GM12878 (cell line): ENCODE measurements around the gene DCLRE1C. TPM values are rescaled to one million over a fixed set of nuclear protein-coding genes. Genes with fewer than 3 reads are reported as not detected.

Experiments
- ATAC-seq: fragments of 200-7000 bp; cut with Tn5 transposase; 3 replicates; pipeline ENCODE4 v1.9.1; 2020; ENCODE audit warnings: mild to moderate bottlenecking, moderate library complexity
- BruUV-seq: library from RNA; stranded (reverse); fragments of 400-500 nt; replicated peaks from 2 replicates; lab custom pipeline; 2021; lab: Mats Ljungman, UMichigan
- CTCF ChIA-PET: fragments of 300-600 bp; sonication (Branson Sonifier 250); formaldehyde crosslinking; extraction: SDS; loops from one replicate; lab custom pipeline; 2021; ENCODE audit warnings: inconsistent platforms; lab: Yijun Ruan, JAX
- POLR2A ChIA-PET: fragments of 350-600 bp; formaldehyde crosslinking; extraction: SDS; loops from one replicate; lab custom pipeline; 2021; ENCODE audit warnings: inconsistent platforms; lab: Charles Lee
- RAD21 ChIA-PET: fragments of 300-600 bp; sonication (Branson Sonifier 250); formaldehyde crosslinking; loops from one replicate; lab custom pipeline; 2023; ENCODE audit warnings: antibody characterized with exemption; ENCODE audit not compliant: unreplicated experiment; lab: Charles Lee
- SMC1A ChIA-PET: fragments of 300-600 bp; sonication (Branson Sonifier 250); formaldehyde crosslinking; loops from one replicate; lab custom pipeline; 2023; ENCODE audit not compliant: unreplicated experiment, uncharacterized antibody; lab: Charles Lee
- DNase-seq: peaks from one replicate; pipeline ENCODE4 v3.0.0-alpha.2; 2011; ENCODE audit warnings: low read depth, low spot score
- FAIRE-seq: peaks from 3 replicates; lab custom pipeline; 2011; peaks lifted over from hg19 to GRCh38; lab: Jason Lieb, UNC
- H2AFZ ChIP-seq: 2 replicates; pipeline ENCODE4 v1.6.0; 2011; ENCODE audit warnings: low read depth, low read length, control low read depth; ENCODE audit not compliant: control insufficient read depth
- H3K27ac ChIP-seq: 2 replicates; pipeline ENCODE4 v1.5.1; 2011; ENCODE audit warnings: control low read depth; ENCODE audit not compliant: control insufficient read depth, insufficient read depth
- H3K27me3 ChIP-seq, 2 experiments: replicated peaks in 1 of 2; 2 replicates each; pipeline versions ENCODE4 v1.6.0 to v1.6.1; 2011; ENCODE audit warnings: low read length in 1 of 2; ENCODE audit not compliant: control insufficient read depth in 2 of 2, insufficient read depth in 2 of 2
- H3K36me3 ChIP-seq, 2 experiments: 2 replicates each; pipeline ENCODE4 v1.5.1; 2011; ENCODE audit warnings: low read length in 1 of 2; ENCODE audit not compliant: control insufficient read depth in 2 of 2, insufficient read depth in 2 of 2
- H3K4me1 ChIP-seq: 2 replicates; pipeline ENCODE4 v1.6.1; 2011; ENCODE audit warnings: mild to moderate bottlenecking, low read length, moderate library complexity, mixed read lengths; ENCODE audit not compliant: control insufficient read depth, insufficient read depth
- H3K4me2 ChIP-seq: 2 replicates; pipeline ENCODE4 v1.6.0; 2011; ENCODE audit warnings: control low read depth; ENCODE audit not compliant: control insufficient read depth, insufficient read depth
- H3K4me3 ChIP-seq: fragments of 200-600 bp; sonication (generic); 2 replicates; pipeline ENCODE4 v1.5.1; 2016
- H3K79me2 ChIP-seq: 2 replicates; pipeline ENCODE4 v1.6.0; 2011; ENCODE audit warnings: low read length; ENCODE audit not compliant: control insufficient read depth, insufficient read depth
- H3K9ac ChIP-seq: 2 replicates; pipeline ENCODE4 v1.8.0; 2011; ENCODE audit warnings: low read length, control low read depth, mixed read lengths; ENCODE audit not compliant: control insufficient read depth, insufficient read depth
- H3K9me3 ChIP-seq: replicated peaks from 3 replicates; pipeline ENCODE4 v1.5.1; 2011; ENCODE audit warnings: mild to moderate bottlenecking, low read length; ENCODE audit not compliant: control insufficient read depth, insufficient read depth
- H4K20me1 ChIP-seq: 2 replicates; pipeline ENCODE4 v1.6.0; 2011; ENCODE audit not compliant: control insufficient read depth, insufficient read depth
- BMI1 ChIP-seq: fragments of 450-650 bp; IDR thresholded peaks from 2 replicates; pipeline ENCODE4 v1.6.1; 2016; ENCODE audit warnings: mild to moderate bottlenecking, moderate library complexity, borderline replicate concordance
- CEBPB ChIP-seq, 2 experiments: fragments of 150-350 bp in 1 of 2; IDR thresholded peaks; 2 replicates each; pipeline ENCODE4 v1.6.1; 2012 to 2014; ENCODE audit warnings: low read depth in 2 of 2, low read length in 2 of 2, borderline replicate concordance in 1 of 2, inconsistent platforms in 1 of 2
- CHD4 ChIP-seq: fragments of 200-600 bp; sonication (generic); IDR thresholded peaks from 2 replicates; pipeline ENCODE4 v1.6.1; 2016; ENCODE audit warnings: mild to moderate bottlenecking
- DPF2 ChIP-seq: fragments of 450-650 bp; IDR thresholded peaks from 2 replicates; pipeline ENCODE4 v1.6.1; 2017; ENCODE audit warnings: mild to moderate bottlenecking
- EZH2 ChIP-seq: IDR thresholded peaks from 2 replicates; pipeline ENCODE4 v1.6.1; 2012; ENCODE audit warnings: low read depth, mild to moderate bottlenecking, control low read depth, inconsistent platforms, low read length, borderline replicate concordance; ENCODE audit not compliant: control insufficient read depth
- GABPA ChIP-seq: IDR thresholded peaks from 2 replicates; pipeline ENCODE4 v1.6.1; 2014; ENCODE audit warnings: antibody characterized with exemption, low read depth, mild to moderate bottlenecking, inconsistent platforms
- IKZF2 ChIP-seq, 2 experiments: fragments of 450-650 bp; IDR thresholded peaks; 2 replicates each; pipeline ENCODE4 v1.6.1; 2017; ENCODE audit warnings: mild to moderate bottlenecking in 2 of 2, moderate library complexity in 2 of 2
- KAT2A ChIP-seq: conservative IDR thresholded peaks from 2 replicates; pipeline ENCODE4 v1.6.1; 2011; ENCODE audit warnings: low read depth, low read length; ENCODE audit not compliant: control insufficient read depth
- NR2C1 ChIP-seq: fragments of 450-650 bp; IDR thresholded peaks from 2 replicates; pipeline ENCODE4 v1.6.1; 2017; ENCODE audit warnings: antibody characterized with exemption, mild to moderate bottlenecking, moderate library complexity
- NR2F1 ChIP-seq: fragments of 450-650 bp; conservative IDR thresholded peaks from 2 replicates; pipeline ENCODE4 v1.6.1; 2017; ENCODE audit warnings: mild to moderate bottlenecking
- PML ChIP-seq: IDR thresholded peaks from 2 replicates; pipeline ENCODE4 v1.6.1; 2012; ENCODE audit warnings: low read length, inconsistent platforms
- POLR2A ChIP-seq: IDR thresholded peaks from 2 replicates; pipeline ENCODE4 v1.6.1; 2011; ENCODE audit warnings: low read depth, mild to moderate bottlenecking, low read length
- RUNX3 ChIP-seq: IDR thresholded peaks from 2 replicates; pipeline ENCODE4 v1.6.1; 2012; ENCODE audit warnings: low read length, inconsistent platforms
- SMAD1 ChIP-seq: fragments of 450-650 bp; IDR thresholded peaks from 2 replicates; pipeline ENCODE4 v1.6.1; 2018; ENCODE audit warnings: mild to moderate bottlenecking, low read depth; ENCODE audit not compliant: partially characterized antibody
- SRF ChIP-seq, 2 experiments: IDR thresholded peaks; 2 replicates each; pipeline ENCODE4 v1.6.1; 2011; ENCODE audit warnings: low read depth in 2 of 2, low read length in 2 of 2, mild to moderate bottlenecking in 1 of 2, moderate library complexity in 1 of 2
- STAT3 ChIP-seq: IDR thresholded peaks from 2 replicates; pipeline ENCODE4 v1.6.1; 2011; ENCODE audit warnings: low read depth, low read length, improper control_type of control experiment
- SUZ12 ChIP-seq: fragments of 200-600 bp; sonication (generic); IDR thresholded peaks from one replicate; pipeline ENCODE4 v1.6.1; 2018; ENCODE audit warnings: antibody characterized with exemption, mild to moderate bottlenecking; ENCODE audit not compliant: unreplicated experiment
- TBL1XR1 ChIP-seq: IDR thresholded peaks from 2 replicates; pipeline ENCODE4 v1.6.1; 2012; ENCODE audit warnings: low read depth, low read length, improper control_type of control experiment
- ZNF622 ChIP-seq: fragments of 450-650 bp; IDR thresholded peaks from 2 replicates; pipeline ENCODE4 v1.6.1; 2017; ENCODE audit warnings: mild to moderate bottlenecking, inconsistent platforms
- WGBS: methylation state at CpG from one replicate; pipeline ENCODE4 v1.1.6; 2016; ENCODE audit warnings: low lambda C conversion rate; ENCODE audit not compliant: insufficient replicate concordance, insufficient coverage; ENCODE audit errors: missing lambda C conversion rate; 5-methylcytosine and 5-hydroxymethylcytosine counted together
- in situ Hi-C: fragments of 300-500 bp; cut with MboI; formaldehyde crosslinking; loops from 9 replicates; pipeline ENCODE4 v1.14.3; 2018; ENCODE audit warnings: mixed read lengths
- intact Hi-C: fragments of 100-400 bp; cut with micrococcal nuclease; formaldehyde crosslinking; loops from one replicate; pipeline ENCODE4 v1.14.2; 2022; ENCODE audit not compliant: unreplicated experiment
- polyA plus RNA-seq, 11 experiments: library from polyadenylated mRNA; depleted of rRNA in 4 of 11; unstranded in 6 of 11; stranded (reverse) in 5 of 11; fragments of >200 nt; fragmentation: Nextera tagmentation in 4 of 11; fragmentation: Illumina TruSeq in 1 of 11; extraction: Ambion mirVana in 4 of 11; extraction: Trizol in 1 of 11; gene quantifications; 1 replicate in 1 of 11; 2 replicates in 10 of 11; pipeline versions ENCODE4 v1.2.1 to v1.2.3, GENCODE V29; 2011 to 2016; ENCODE audit warnings: inconsistent platforms in 2 of 11, missing spikeins in 2 of 11, low read depth in 1 of 11
- total RNA-seq, 4 experiments: library from RNA; depleted of rRNA in 3 of 4; stranded (reverse); fragments of >200 nt in 3 of 4; fragmentation: Illumina TruSeq in 1 of 4; extraction: Trizol in 1 of 4; gene quantifications; 2 replicates each; pipeline versions ENCODE4 v1.2.1 to v1.2.3, GENCODE V29; 2013 to 2021
- TF ChIP-seq, protein P1 (sequence below): IDR thresholded peaks from 2 replicates; pipeline ENCODE4 v1.6.1; 2012; ENCODE audit warnings: low read depth, low read length, improper control_type of control experiment

The DCLRE1C gene
- total and polyA plus RNA-seq, 10 of the 15 experiments (the other 5 are each of a cell fraction or from before 2014, with no cell fraction given): 15.7 to 43.4 (median 26.0) TPM

DNA sequence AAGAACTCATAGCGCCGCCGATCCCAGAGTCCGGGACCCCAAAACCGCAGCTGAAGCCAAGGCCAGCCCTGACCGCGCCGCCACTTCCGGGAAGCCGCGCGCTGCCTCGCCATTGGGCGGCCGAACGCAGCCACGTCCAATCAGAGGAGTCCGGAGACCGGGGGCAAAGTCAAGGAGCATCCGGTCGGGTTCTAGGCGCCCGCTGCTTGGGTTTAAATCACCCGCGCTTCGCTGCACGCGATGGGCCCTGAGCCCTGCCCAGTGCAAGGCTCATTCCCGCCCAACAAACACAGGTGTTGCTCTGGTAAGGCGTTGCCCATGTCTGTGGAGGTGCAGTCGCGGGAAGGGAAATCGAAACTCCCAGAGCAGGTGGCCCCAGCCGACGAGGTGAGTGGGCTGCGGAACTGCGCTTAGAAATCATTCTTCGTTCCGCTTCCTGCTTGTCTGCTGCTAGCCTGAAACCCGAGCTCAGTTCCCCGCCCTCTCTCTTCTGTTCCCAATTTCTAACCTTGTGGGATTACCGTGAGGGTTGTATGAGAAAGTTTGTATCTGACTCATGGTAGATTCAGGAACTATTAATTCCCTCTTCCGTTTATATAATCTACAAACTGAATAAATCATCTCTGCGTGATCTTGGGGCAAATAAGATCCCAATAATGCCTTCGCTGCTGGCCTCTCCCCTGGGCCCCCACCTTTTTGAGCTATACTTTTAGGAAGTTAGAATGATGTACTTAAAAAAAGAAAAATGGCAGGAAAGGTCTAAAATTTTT is at the start of gene DCLRE1C (continued):
- TF ChIP-seq, protein P1, sequence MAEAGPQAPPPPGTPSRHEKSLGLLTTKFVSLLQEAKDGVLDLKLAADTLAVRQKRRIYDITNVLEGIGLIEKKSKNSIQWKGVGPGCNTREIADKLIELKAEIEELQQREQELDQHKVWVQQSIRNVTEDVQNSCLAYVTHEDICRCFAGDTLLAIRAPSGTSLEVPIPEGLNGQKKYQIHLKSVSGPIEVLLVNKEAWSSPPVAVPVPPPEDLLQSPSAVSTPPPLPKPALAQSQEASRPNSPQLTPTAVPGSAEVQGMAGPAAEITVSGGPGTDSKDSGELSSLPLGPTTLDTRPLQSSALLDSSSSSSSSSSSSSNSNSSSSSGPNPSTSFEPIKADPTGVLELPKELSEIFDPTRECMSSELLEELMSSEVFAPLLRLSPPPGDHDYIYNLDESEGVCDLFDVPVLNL: peak; percentile 93
- TF ChIP-seq SRF (IDR thresholded peaks at IDR 0.05; ENCODE audit: low read depth in 2 of 2, low read length in 2 of 2): no peak
- TF ChIP-seq CEBPB (IDR thresholded peaks at IDR 0.05; ENCODE audit: borderline replicate concordance in 1 of 2, low read depth in 2 of 2, low read length in 2 of 2): no peak

DNA sequence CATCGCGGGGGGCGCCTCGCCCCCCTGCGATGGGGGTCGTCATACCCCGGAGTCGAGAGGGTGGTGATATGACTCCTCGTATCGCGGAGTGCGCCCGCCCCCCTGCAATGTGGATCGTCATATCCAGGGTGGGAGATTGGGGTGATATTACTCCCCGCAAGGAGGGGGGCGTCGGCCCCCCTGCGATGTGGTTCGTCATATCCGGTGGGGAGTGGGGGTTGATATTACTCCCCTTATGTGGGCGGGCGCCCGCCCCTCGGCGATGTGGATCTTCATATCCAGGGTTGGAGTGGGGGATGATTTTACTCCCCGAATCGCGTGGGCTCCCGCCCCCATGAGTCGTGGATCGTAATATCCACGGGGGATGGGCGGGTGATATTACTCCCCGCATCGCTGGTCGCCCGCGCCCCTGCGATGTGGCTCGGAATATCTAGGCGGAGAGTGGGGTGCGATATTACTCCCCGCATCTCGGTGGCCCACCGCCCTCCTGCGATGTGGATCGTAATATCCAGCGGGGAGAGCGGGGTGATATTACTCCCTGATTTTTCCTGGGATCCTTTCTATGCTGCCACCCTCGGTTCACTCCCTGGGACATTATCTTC is 42.2 kb upstream of the DCLRE1C start:
- BruUV-seq: no TSS peak
- H3K79me2 ChIP-seq: no peaks in the 10 kb centered on the region
- FAIRE-seq: no peak
- no peaks in the 10 kb centered on the region for H3K9me3 ChIP-seq
- H3K4me1 ChIP-seq: no peaks in the 10 kb centered on the region
- ChIA-PET SMC1A (no interaction called here), POLR2A (no interaction called here), RAD21 (no interaction called here), CTCF (no interaction called here)
- in situ Hi-C loops: no loop called here
- no peak overlapping the region for H2AFZ ChIP-seq
- no peak for ATAC-seq
- WGBS: 87% methylated on average over 50 of the region's 50 CpGs
- no peak overlapping the region for H3K9ac ChIP-seq
- no peak for TF ChIP-seq CHD4
- no peak for TF ChIP-seq NR2F1
- no peak for TF ChIP-seq DPF2
- no peak for TF ChIP-seq GABPA
- no peak for TF ChIP-seq NR2C1
- TF ChIP-seq POLR2A: no peak
- no peak for TF ChIP-seq RUNX3
- TF ChIP-seq IKZF2 (IDR thresholded peaks at IDR 0.05): no peak
- TF ChIP-seq PML: no peak
- no peak for TF ChIP-seq BMI1
- no peak for TF ChIP-seq ZNF622
- TF ChIP-seq SUZ12: no peak
- TF ChIP-seq SMAD1: no peak
- TF ChIP-seq EZH2: no peak
- TF ChIP-seq STAT3: no peak
- no peak for TF ChIP-seq TBL1XR1
- no peak for TF ChIP-seq KAT2A
- intact Hi-C loops: no loop called here
- H3K36me3 ChIP-seq: no peaks in the 10 kb centered on the region
- no peak overlapping the region for H3K4me2 ChIP-seq
- no peaks in the 10 kb centered on the region for H4K20me1 ChIP-seq
- H3K27me3 ChIP-seq: no peaks in the 10 kb centered on the region
- no peak overlapping the region for H3K27ac ChIP-seq
- DNase-seq: no peak
- H3K4me3 ChIP-seq: no peak overlapping the region
